Psoas muscle (tissue), 8 donors: Measurements from ENCODE around the gene CHMP1A. TPM values are rescaled to one million over a fixed set of nuclear protein-coding genes. Genes with fewer than 3 reads are reported as not detected.

Source experiments
- ATAC-seq, 4 donors: fragments of 200-7000 bp; cut with Tn5 transposase; one replicate each; pipeline ENCODE4 v1.9.1; 2020; ENCODE audit warnings: moderate library complexity in 3 of 4, mild to moderate bottlenecking in 2 of 4
- DNase-seq, 2 donors: peaks; one replicate each; pipeline ENCODE4 v3.0.0-alpha.2; 2020
- H3K27ac ChIP-seq: fragments of 200-600 bp; one replicate; pipeline ENCODE4 v1.8.0; 2022
- H3K27me3 ChIP-seq, 3 donors: fragments of 200-600 bp in 1 of 3; one replicate each; pipeline versions ENCODE4 v1.6.1 to v1.8.0; 2013 to 2022; ENCODE audit warnings: low read length in 2 of 3, mild to moderate bottlenecking in 2 of 3, moderate library complexity in 1 of 3; ENCODE audit not compliant: insufficient read depth in 3 of 3
- H3K36me3 ChIP-seq, 2 donors: fragments of 200-600 bp in 1 of 2; one replicate each; pipeline versions ENCODE4 v1.6.1 to v1.8.0; 2013 to 2022; ENCODE audit warnings: low read depth in 1 of 2, mild to moderate bottlenecking in 1 of 2, moderate library complexity in 1 of 2; ENCODE audit not compliant: insufficient read depth in 1 of 2
- H3K4me1 ChIP-seq: fragments of 200-600 bp; one replicate; pipeline ENCODE4 v1.8.0; 2022
- H3K4me3 ChIP-seq: fragments of 200-600 bp; one replicate; pipeline ENCODE4 v1.8.0; 2022; ENCODE audit warnings: mild to moderate bottlenecking
- H3K9me3 ChIP-seq: fragments of 200-600 bp; one replicate; pipeline ENCODE4 v1.8.0; 2022
- WGBS, 3 donors: extraction: QIAGEN DNeasy Blood & Tissue Kit; methylation state at CpG; one replicate each; pipeline versions ENCODE4 v1.1.6 to v1.1.7; 2013; 5-methylcytosine and 5-hydroxymethylcytosine counted together
- intact Hi-C, 2 donors: fragments of 100-400 bp; cut with DNase I; formaldehyde crosslinking; loops; one replicate each; pipeline versions ENCODE4 v1.11.0 to v1.14.2; 2022
- polyA plus RNA-seq, 3 donors: library from polyadenylated mRNA; stranded (reverse); fragments of 200-250 nt; gene quantifications; one replicate each; pipeline ENCODE4 v1.2.3, GENCODE V29; 2013
- total RNA-seq, 4 donors: library from RNA; stranded (reverse); fragmentation: NEBNext Ultra II Directional in 2 of 4; extraction: Animal tissue kit (Norgen Biotek cat#: 25700) in 2 of 4; gene quantifications; one replicate each; pipeline versions ENCODE4 v1.2.1 to v1.2.4, GENCODE V29; 2021 to 2023
- TF ChIP-seq, protein P1 (sequence below): fragments of 200-600 bp; IDR thresholded peaks from one replicate; pipeline ENCODE4 v1.8.0; 2022; ENCODE audit warnings: antibody characterized with exemption
- donor health status: healthy with polysubstance abuse.
- donor health status: DM: no; HTN: no; CAD: no; lungs with moderate emphysema.
- donor health status: Bipolar disorder and iron deficiency.
- donor health status: healthy.
- donor health status: DM: yes; HTN: yes; CAD: no.
- donor health status: DM: no; HTN: no; CAD: no.
- donor health status: DM: no; HTN: no; CAD: no.
- donor health status: DM: yes; HTN: yes; CAD: no.

The CHMP1A gene
- total and polyA plus RNA-seq, 7 donors = 42.2 to 91.9 (median 49.9) TPM

DNA sequence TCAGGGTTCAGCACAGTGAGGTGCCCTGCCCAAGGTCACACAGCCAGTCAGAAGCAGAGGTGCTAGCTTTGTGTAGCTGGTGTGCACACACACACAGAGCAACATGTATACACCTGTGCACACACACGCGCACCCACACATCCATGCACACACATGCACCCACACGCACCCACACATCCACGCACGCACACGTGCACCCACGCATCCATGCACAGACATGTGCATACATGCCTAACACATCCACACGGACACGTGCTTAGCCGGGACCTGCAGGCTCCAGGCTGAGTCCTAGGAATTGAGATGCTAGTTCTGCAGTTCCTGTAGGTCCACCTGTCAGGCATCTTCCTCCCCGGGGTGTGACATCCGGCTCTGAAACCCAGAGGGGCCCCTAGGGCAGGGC, 57.1 kb downstream of the CHMP1A start:
- Histone ChIP-seq H3K36me3 (no peaks in the 10 kb centered on the region), H3K27me3 (peaks cover 0 to 13% (median 3%) of the 10 kb centered on the region in 3 donors), H3K9me3 (no peaks in the 10 kb centered on the region), H3K27ac (no peak overlapping the region), H3K4me3 (no peak overlapping the region), H3K4me1 (no peaks in the 10 kb centered on the region)
- DNase-seq (no peak), ATAC-seq (no peak)
- WGBS, 3 donors = 72 to 80% (median 73%) methylated on average over 12 of the region's 12 CpGs
- TF ChIP-seq, protein P1, sequence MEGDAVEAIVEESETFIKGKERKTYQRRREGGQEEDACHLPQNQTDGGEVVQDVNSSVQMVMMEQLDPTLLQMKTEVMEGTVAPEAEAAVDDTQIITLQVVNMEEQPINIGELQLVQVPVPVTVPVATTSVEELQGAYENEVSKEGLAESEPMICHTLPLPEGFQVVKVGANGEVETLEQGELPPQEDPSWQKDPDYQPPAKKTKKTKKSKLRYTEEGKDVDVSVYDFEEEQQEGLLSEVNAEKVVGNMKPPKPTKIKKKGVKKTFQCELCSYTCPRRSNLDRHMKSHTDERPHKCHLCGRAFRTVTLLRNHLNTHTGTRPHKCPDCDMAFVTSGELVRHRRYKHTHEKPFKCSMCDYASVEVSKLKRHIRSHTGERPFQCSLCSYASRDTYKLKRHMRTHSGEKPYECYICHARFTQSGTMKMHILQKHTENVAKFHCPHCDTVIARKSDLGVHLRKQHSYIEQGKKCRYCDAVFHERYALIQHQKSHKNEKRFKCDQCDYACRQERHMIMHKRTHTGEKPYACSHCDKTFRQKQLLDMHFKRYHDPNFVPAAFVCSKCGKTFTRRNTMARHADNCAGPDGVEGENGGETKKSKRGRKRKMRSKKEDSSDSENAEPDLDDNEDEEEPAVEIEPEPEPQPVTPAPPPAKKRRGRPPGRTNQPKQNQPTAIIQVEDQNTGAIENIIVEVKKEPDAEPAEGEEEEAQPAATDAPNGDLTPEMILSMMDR = no peak
- intact Hi-C loops = no loop called here

- TF ChIP-seq, protein P1 = no peak
- DNase-seq (no peak), ATAC-seq (no peak)
- H3K4me1 ChIP-seq = no peaks in the 10 kb centered on the region
- no peaks in the 10 kb centered on the region for H3K36me3 ChIP-seq
- WGBS, 3 donors = 66 to 69% (median 69%) methylated on average over 10 of the region's 10 CpGs
- H3K4me3 ChIP-seq = no peak overlapping the region
- intact Hi-C loops = no loop called here
- H3K9me3 ChIP-seq = no peaks in the 10 kb centered on the region
- H3K27ac ChIP-seq = no peak overlapping the region
- peaks cover 0 to 12% (median 3%) of the 10 kb centered on the region in 3 donors for H3K27me3 ChIP-seq
These were observed 57.6 kb downstream of the CHMP1A start for GRCh38 chr16:89599902-89600301.

- intact Hi-C loops = no loop called here
- DNase-seq (no peak), ATAC-seq (no peak)
- TF ChIP-seq, protein P1 = no peak
- Histone ChIP-seq H3K9me3 (no peaks in the 10 kb centered on the region), H3K27ac (no peak overlapping the region), H3K4me3 (no peak overlapping the region), H3K27me3 (peaks cover 0 to 12% (median 3%) of the 10 kb centered on the region in 3 donors), H3K4me1 (no peaks in the 10 kb centered on the region), H3K36me3 (no peaks in the 10 kb centered on the region)
- 25 to 43% (median 26%) methylated on average over 7 to 8 of the region's 8 CpGs for WGBS, 3 donors
These were observed 58.1 kb downstream of the CHMP1A start for GRCh38 chr16:89599451-89599858.

- Histone ChIP-seq H3K27ac (no peak overlapping the region), H3K36me3 (no peaks in the 10 kb centered on the region), H3K4me3 (no peak overlapping the region), H3K4me1 (no peaks in the 10 kb centered on the region), H3K9me3 (no peaks in the 10 kb centered on the region), H3K27me3 (peaks cover 0 to 11% (median 3%) of the 10 kb centered on the region in 3 donors)
- 62 to 68% (median 63%) methylated on average over 13 to 14 of the region's 14 CpGs for WGBS, 3 donors
- intact Hi-C loops = no loop called here
- TF ChIP-seq, protein P1 = no peak
- ATAC-seq = no peak
- DNase-seq = no peak
These were observed 59.3 kb downstream of the CHMP1A start for GRCh38 chr16:89598199-89598598.

DNA sequence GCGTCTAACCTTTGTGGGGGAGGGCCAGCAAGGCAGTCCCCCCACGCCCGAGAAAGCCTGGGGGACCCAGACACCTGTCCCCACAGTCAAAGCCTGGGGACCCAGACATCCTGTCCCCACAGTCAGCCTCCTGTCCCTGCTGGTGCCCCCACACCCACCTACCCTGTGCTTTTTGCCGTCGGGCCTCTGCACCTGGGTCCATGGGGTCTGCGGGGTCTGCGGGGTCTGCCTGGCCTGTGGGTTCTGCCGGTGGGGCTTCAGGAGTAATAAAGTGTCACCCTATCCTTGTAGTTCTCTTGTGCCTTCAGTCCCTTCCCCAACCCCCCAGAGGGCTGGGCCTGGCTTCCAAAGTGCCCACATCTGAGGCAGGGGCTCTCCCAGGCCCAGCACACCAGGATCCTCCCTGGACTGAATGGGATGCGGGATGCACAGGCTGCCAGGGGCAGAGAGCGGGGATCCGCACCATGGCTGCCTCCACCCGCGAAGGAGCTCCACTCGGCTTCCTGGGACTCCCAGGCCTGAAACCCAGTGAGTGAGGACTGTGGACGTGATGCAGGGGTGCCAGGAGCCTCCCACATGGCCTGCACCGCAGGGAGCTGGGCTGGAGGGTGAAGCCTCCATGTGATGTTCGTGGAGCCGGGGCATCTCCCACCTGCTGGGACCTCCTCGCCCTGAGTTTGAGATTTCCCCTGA, 60.4 kb downstream of the CHMP1A start:
- no peaks in the 10 kb centered on the region for H3K36me3 ChIP-seq
- no peak overlapping the region for H3K4me3 ChIP-seq
- TF ChIP-seq, protein P1 = no peak
- DNase-seq (no peak), ATAC-seq (no peak)
- peaks cover 0 to under 1% (median under 1%) of the 10 kb centered on the region in 3 donors for H3K27me3 ChIP-seq
- H3K9me3 ChIP-seq = no peaks in the 10 kb centered on the region
- intact Hi-C loops = no loop called here
- H3K27ac ChIP-seq = no peak overlapping the region
- no peaks in the 10 kb centered on the region for H3K4me1 ChIP-seq
- 76 to 85% (median 81%) methylated on average over 17 to 19 of the region's 19 CpGs for WGBS, 3 donors
